IMR-90 (cell line): Measurements from ENCODE around the gene PCBP3. TPM values are rescaled to one million over a fixed set of nuclear protein-coding genes. Genes with fewer than 3 reads are reported as not detected.

Experiments
- ATAC-seq: fragments of 200-7000 bp; cut with Tn5 transposase; 2 replicates; pipeline ENCODE4 v1.9.1; 2020; ENCODE audit warnings: low read depth, mild to moderate bottlenecking, moderate library complexity
- BruUV-seq: library from RNA; stranded (reverse); fragments of 400-500 nt; replicated peaks from 2 replicates; lab custom pipeline; 2021; lab: Mats Ljungman, UMichigan
- CTCF ChIA-PET: fragments of 300-600 bp; formaldehyde crosslinking; extraction: SDS; loops from one replicate; lab custom pipeline; 2021; ENCODE audit warnings: antibody characterized with exemption; lab: Yijun Ruan, JAX
- POLR2A ChIA-PET: fragments of 300-600 bp; sonication (Branson Sonifier 250); formaldehyde crosslinking; loops from one replicate; lab custom pipeline; 2022; ENCODE audit warnings: antibody characterized with exemption; ENCODE audit not compliant: unreplicated experiment; lab: Charles Lee
- DNase-seq: peaks from one replicate; pipeline ENCODE4 v3.0.0; 2013
- H2AFZ ChIP-seq: replicated peaks from 2 replicates; pipeline ENCODE3; 2013; ENCODE audit warnings: low read length, mild to moderate bottlenecking; ENCODE audit not compliant: poor library complexity
- H2AK5ac ChIP-seq: 2 replicates; pipeline ENCODE4 v1.6.1; 2013; ENCODE audit warnings: low read depth, low read length, inconsistent platforms
- H2AK9ac ChIP-seq: replicated peaks from 2 replicates; pipeline ENCODE3; 2013; ENCODE audit warnings: mild to moderate bottlenecking, low read depth, low read length, moderate library complexity; ENCODE audit not compliant: poor library complexity
- H2BK120ac ChIP-seq: 2 replicates; pipeline ENCODE4 v1.6.1; 2013; ENCODE audit warnings: low read depth, low read length, inconsistent platforms
- H2BK15ac ChIP-seq: 3 replicates; pipeline ENCODE4 v1.6.1; 2013; ENCODE audit warnings: low read depth, low read length, inconsistent platforms
- H2BK20ac ChIP-seq: 2 replicates; pipeline ENCODE4 v1.6.1; 2013; ENCODE audit warnings: low read depth, mild to moderate bottlenecking, inconsistent platforms, low read length, moderate library complexity
- H2BK5ac ChIP-seq: 2 replicates; pipeline ENCODE4 v1.6.1; 2013; ENCODE audit warnings: mild to moderate bottlenecking, low read depth, low read length, inconsistent platforms; ENCODE audit not compliant: poor library complexity, severe bottlenecking
- H3K14ac ChIP-seq: replicated peaks from 2 replicates; pipeline ENCODE4 v1.6.1; 2013; ENCODE audit warnings: low read depth, low read length, inconsistent platforms
- H3K18ac ChIP-seq: 2 replicates; pipeline ENCODE4 v1.6.1; 2013; ENCODE audit warnings: low read depth, low read length, control low read depth
- H3K23ac ChIP-seq: 2 replicates; pipeline ENCODE4 v1.6.1; 2013; ENCODE audit warnings: low read depth, low read length, inconsistent platforms
- H3K27ac ChIP-seq: 2 replicates; pipeline ENCODE4 v1.5.1; 2013; ENCODE audit warnings: mild to moderate bottlenecking, control low read depth, low read length; ENCODE audit not compliant: insufficient read depth
- H3K27me3 ChIP-seq: 2 replicates; pipeline ENCODE4 v1.6.1; 2013; ENCODE audit warnings: low read length; ENCODE audit not compliant: control insufficient read depth, insufficient read depth
- H3K36me3 ChIP-seq: 2 replicates; pipeline ENCODE4 v1.6.1; 2013; ENCODE audit warnings: low read length, mixed read lengths; ENCODE audit not compliant: control insufficient read depth, insufficient read depth
- H3K4ac ChIP-seq: 2 replicates; pipeline ENCODE4 v1.6.1; 2013; ENCODE audit warnings: low read depth, low read length, inconsistent platforms
- H3K4me1 ChIP-seq: 2 replicates; pipeline ENCODE4 v1.6.1; 2013; ENCODE audit warnings: low read length, mixed read lengths; ENCODE audit not compliant: control insufficient read depth, insufficient read depth
- H3K4me2 ChIP-seq: 2 replicates; pipeline ENCODE4 v1.6.1; 2013; ENCODE audit warnings: low read depth, mild to moderate bottlenecking, control low read depth, low read length, moderate library complexity
- H3K4me3 ChIP-seq: 2 replicates; pipeline ENCODE4 v1.5.1; 2013; ENCODE audit warnings: low read depth, mild to moderate bottlenecking, control low read depth, low read length, moderate library complexity; ENCODE audit not compliant: insufficient read depth
- H3K56ac ChIP-seq: 2 replicates; pipeline ENCODE4 v1.6.1; 2013; ENCODE audit warnings: low read length, inconsistent platforms; ENCODE audit not compliant: insufficient read depth; ENCODE audit errors: extremely low read depth
- H3K79me1 ChIP-seq, 2 experiments: 2 replicates each; pipeline ENCODE4 v1.6.1; 2013; ENCODE audit warnings: low read length in 2 of 2, inconsistent platforms in 1 of 2, low read depth in 1 of 2
- H3K9ac ChIP-seq: 2 replicates; pipeline ENCODE4 v1.6.1; 2013; ENCODE audit warnings: low read depth, low read length, control low read depth
- H3K9me1 ChIP-seq: 2 replicates; pipeline ENCODE4 v1.6.1; 2013; ENCODE audit warnings: low read length, inconsistent platforms; ENCODE audit not compliant: insufficient read depth
- H3K9me3 ChIP-seq: 2 replicates; pipeline ENCODE4 v1.6.1; 2013; ENCODE audit warnings: low read length; ENCODE audit not compliant: control insufficient read depth, insufficient read depth
- H4K20me1 ChIP-seq: 2 replicates; pipeline ENCODE4 v1.6.1; 2013; ENCODE audit warnings: low read length, inconsistent platforms; ENCODE audit not compliant: insufficient read depth
- H4K5ac ChIP-seq: 2 replicates; pipeline ENCODE4 v1.6.1; 2013; ENCODE audit warnings: mild to moderate bottlenecking, low read depth, low read length, control low read depth
- H4K8ac ChIP-seq, 2 experiments: 2 replicates each; pipeline ENCODE4 v1.6.1; 2013; ENCODE audit warnings: low read depth in 2 of 2, low read length in 2 of 2, control low read depth in 1 of 2, inconsistent platforms in 1 of 2
- H4K91ac ChIP-seq: 2 replicates; pipeline ENCODE4 v1.6.1; 2013; ENCODE audit warnings: low read depth, low read length, inconsistent platforms; ENCODE audit not compliant: insufficient read depth
- BHLHE40 ChIP-seq: fragments of 150-350 bp; IDR thresholded peaks from 2 replicates; pipeline ENCODE4 v1.6.1; 2016; ENCODE audit warnings: mild to moderate bottlenecking, low read depth, low read length
- NFE2L2 ChIP-seq: fragments of 150-350 bp; IDR thresholded peaks from 2 replicates; pipeline ENCODE4 v1.6.1; 2016; ENCODE audit warnings: low read depth, mild to moderate bottlenecking, low read length
- POLR2A ChIP-seq: IDR thresholded peaks from 2 replicates; pipeline ENCODE4 v1.6.1; 2012; ENCODE audit warnings: mild to moderate bottlenecking, low read depth, low read length
- RFX5 ChIP-seq: IDR thresholded peaks from 2 replicates; pipeline ENCODE4 v1.8.0; 2012; ENCODE audit warnings: low read depth, mild to moderate bottlenecking, low read length, moderate library complexity
- WGBS, 2 experiments: methylation state at CpG; one replicate each; pipeline versions ENCODE4 v1.1.5 to v1.1.7; 2013; ENCODE audit warnings: missing lambda C conversion rate in 2 of 2; ENCODE audit not compliant: insufficient read length in 1 of 2; ENCODE audit errors: extremely low coverage in 2 of 2; 5-methylcytosine and 5-hydroxymethylcytosine counted together
- dilution Hi-C: fragments of 300-500 bp; cut with HindIII; formaldehyde crosslinking; loops from one replicate; pipeline ENCODE4 v1.14.3; 2018; ENCODE audit warnings: low sequenced_read_pairs; ENCODE audit not compliant: unreplicated experiment
- in situ Hi-C: fragments of 300-500 bp; cut with MboI; formaldehyde crosslinking; loops from 3 replicates; pipeline ENCODE4 v1.14.3; 2019; ENCODE audit warnings: low sequenced_read_pairs, inconsistent platforms, mixed read lengths
- intact Hi-C: fragments of 100-400 bp; cut with micrococcal nuclease; formaldehyde crosslinking; loops from 2 replicates; pipeline ENCODE4 v1.10.0; 2022
- polyA plus RNA-seq, 3 experiments: library from polyadenylated mRNA; depleted of rRNA; stranded (reverse); fragments of >200 nt; gene quantifications; 2 replicates each; pipeline ENCODE4 v1.2.3, GENCODE V29; 2012; ENCODE audit warnings: low replicate concordance in 1 of 3
- total RNA-seq: library from RNA; depleted of rRNA; stranded (reverse); fragments of >200 nt; gene quantifications from 2 replicates; pipeline ENCODE4 v1.2.3, GENCODE V29; 2012

Gene PCBP3
- total and polyA plus RNA-seq, 2 of the 4 experiments (the other 2 are of a cell fraction) = 2.9 to 3.9 TPM

DNA sequence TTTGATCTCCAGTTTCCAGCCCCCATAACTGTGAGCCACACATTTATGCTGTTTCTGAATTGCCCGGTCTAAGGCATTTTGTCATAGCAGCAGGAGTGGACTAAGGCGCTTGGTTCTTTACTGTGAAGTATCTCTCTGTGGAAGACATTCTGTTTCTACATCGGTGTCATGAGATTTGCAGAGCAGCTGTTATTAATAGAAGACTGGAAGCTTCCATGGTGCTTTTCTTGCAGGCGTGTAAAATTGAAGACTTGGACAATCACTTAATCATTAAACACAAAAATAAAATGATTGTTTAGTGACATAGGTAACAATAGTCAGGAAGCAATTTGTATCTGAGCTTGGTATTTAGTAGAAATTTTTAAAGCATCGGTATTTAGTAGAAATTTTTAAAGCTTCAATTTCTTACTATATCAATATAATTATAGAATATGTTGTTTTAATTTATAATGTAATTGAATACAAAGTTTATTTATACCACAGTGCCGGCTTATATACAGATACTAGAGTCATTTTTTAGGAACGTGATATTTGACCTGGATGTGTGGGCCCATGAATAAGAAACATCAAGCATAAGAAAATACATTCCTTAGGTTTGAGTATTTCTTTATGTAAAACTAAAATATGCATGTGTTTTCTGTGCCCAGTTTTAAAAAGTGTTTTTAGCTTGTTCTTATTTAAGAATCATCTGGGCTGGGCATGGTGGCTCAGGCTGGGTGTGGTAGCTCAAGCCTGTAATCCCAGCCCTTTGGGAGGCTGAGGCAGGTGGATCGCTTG, 277.5 kb downstream of the PCBP3 start:
- Histone ChIP-seq H3K4me3 (no peak overlapping the region), H3K4ac (peak overlapping the region; percentile 98), H3K56ac (peak overlapping the region; percentile 11; the same call in 1 of the 2 replicates), H2AK5ac (peak overlapping the region; percentile 100), H2BK120ac (peak overlapping the region; percentile 99), H2BK5ac (peak overlapping the region; percentile 86), H3K18ac (peak overlapping the region; percentile 94), H3K23ac (peak overlapping the region; percentile 76), H2AK9ac (peak overlapping the region; percentile 85), H3K14ac (peak overlapping the region; percentile 85), H3K9ac (no peak overlapping the region), H2BK20ac (peak overlapping the region; percentile 98), H3K9me3 (no peaks in the 10 kb centered on the region), H3K9me1 (peaks cover 14% of the 10 kb centered on the region), H3K27ac (peak overlapping the region; percentile 86), H2AFZ (peak overlapping the region; percentile 73), H3K36me3 (no peaks in the 10 kb centered on the region), H4K91ac (peak overlapping the region; percentile 84), H4K8ac (peak overlapping the region; percentile 37 to 95; a peak in 3 of 4 replicates), H3K4me2 (no peak overlapping the region), H3K4me1 (peaks cover 15% of the 10 kb centered on the region), H4K20me1 (no peaks in the 10 kb centered on the region), H3K79me1 (no peaks in the 10 kb centered on the region; a peak in 1 of 4 replicates), H2BK15ac (peak overlapping the region; percentile 100; the same call in 1 of the 3 replicates), H3K27me3 (no peaks in the 10 kb centered on the region), H4K5ac (peak overlapping the region; percentile 94)
- in situ Hi-C loops (loop anchor here (10.0 kb wide), 1 partner anchor 356 kb away; no protein-coding TSS in a partner anchor), intact Hi-C loops (loop anchor here (5.0 kb wide), 4 partner anchors 39 to 629 kb away; no protein-coding TSS in a partner anchor), dilution Hi-C loops (no loop called here)
- no CpG with 5 or more reads among the region's 8 CpGs for WGBS, 2 experiments
- TF ChIP-seq RFX5 (no peak), BHLHE40 (peak; percentile 57; the same call in 1 of the 2 replicates), NFE2L2 (no peak), POLR2A (no peak)
- ATAC-seq = peak; percentile 78
- ChIA-PET POLR2A (interaction anchor here (0.6 kb wide), 1 partner anchor 556 kb away, joined by 5 read pairs; no protein-coding TSS in a partner anchor), CTCF (interaction anchor here (0.6 to 0.9 kb wide), 2 partner anchors 96 to 100 kb away, joined by 3 read pairs; no protein-coding TSS in a partner anchor)
- no TSS peak for BruUV-seq
- peak; percentile 84 for DNase-seq
